ENCODE results near the gene GXYLT1.
"Not testable (repeated sequence)": the region's sequence is repeated elsewhere in the genome, so short reads cannot be mapped to it uniquely, and the experiment has no call there.

The GXYLT1 gene, protein sequence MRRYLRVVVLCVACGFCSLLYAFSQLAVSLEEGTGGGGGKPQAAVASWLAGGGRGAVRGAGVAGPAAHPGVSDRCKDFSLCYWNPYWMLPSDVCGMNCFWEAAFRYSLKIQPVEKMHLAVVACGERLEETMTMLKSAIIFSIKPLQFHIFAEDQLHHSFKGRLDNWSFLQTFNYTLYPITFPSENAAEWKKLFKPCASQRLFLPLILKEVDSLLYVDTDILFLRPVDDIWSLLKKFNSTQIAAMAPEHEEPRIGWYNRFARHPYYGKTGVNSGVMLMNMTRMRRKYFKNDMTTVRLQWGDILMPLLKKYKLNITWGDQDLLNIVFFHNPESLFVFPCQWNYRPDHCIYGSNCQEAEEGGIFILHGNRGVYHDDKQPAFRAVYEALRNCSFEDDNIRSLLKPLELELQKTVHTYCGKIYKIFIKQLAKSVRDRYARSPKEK

GRCh38 chr12:42144408-42145196, at the start of gene GXYLT1:
GXYLT1 (minus strand) TSS chr12:42144874; CDS start chr12:42144646, 228 bp downstream.
- Mint-ChIP-seq H3K36me3 (no peaks in the 10 kb centered on the region), H3K27me3 (no peaks in the 10 kb centered on the region), H3K27ac (peak within 1 kb of the TSS; percentile 93), H3K4me3 (peak within 1 kb of the TSS; percentile 94 to 95), H3K9me3 (no peaks in the 10 kb centered on the region), H3K4me1 (peaks cover 20 to 38% of the 10 kb centered on the region in 2 donors)
- DNase-seq (peak; percentile 87), ATAC-seq (replicated peaks) (peak; percentile 93 to 95)

- no peaks in the 10 kb centered on the region for H3K9me3 Mint-ChIP-seq
- no peaks in the 10 kb centered on the region for H3K27me3 Mint-ChIP-seq
- DNase-seq (no peak), ATAC-seq (replicated peaks) (no peak)
- H3K36me3 Mint-ChIP-seq, result peaks cover 14 to 19% of the 10 kb centered on the region in 2 donors
- no peak overlapping the region for H3K27ac Mint-ChIP-seq
- H3K4me1 Mint-ChIP-seq, result peaks cover 3 to 23% of the 10 kb centered on the region in 2 donors
- H3K4me3 Mint-ChIP-seq, result no peak overlapping the region
Observed at GRCh38 chr12:42192686-42193085, 48.0 kb upstream of the GXYLT1 start.

DNA sequence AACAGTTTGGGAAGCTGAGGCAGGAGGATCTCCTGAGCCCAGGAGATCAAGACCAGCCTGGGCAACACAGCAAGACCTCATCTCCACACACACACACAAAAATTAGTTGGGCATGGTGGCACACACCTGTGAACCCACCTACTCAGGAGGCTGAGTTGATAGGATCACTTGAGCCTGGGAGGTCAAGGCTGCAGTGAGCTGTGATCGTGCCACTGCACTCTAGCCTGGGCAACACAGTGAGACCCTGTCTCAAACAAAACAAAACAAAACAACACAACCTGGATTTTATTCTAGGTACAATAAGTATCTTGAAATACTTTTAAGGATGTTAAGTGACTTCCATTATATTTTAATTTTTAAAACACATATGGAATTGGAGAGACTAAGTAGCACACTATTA, 47.6 kb upstream of the GXYLT1 start:
- no peaks in the 10 kb centered on the region for H3K27me3 Mint-ChIP-seq
- DNase-seq (no peak), ATAC-seq (replicated peaks) (no peak)
- H3K9me3 Mint-ChIP-seq, result no peaks in the 10 kb centered on the region
- H3K4me1 Mint-ChIP-seq, result peaks cover 3 to 24% of the 10 kb centered on the region in 2 donors
- H3K27ac Mint-ChIP-seq, result no peak overlapping the region
- peaks cover 14 to 19% of the 10 kb centered on the region in 2 donors for H3K36me3 Mint-ChIP-seq
- H3K4me3 Mint-ChIP-seq, result no peak overlapping the region

DNA sequence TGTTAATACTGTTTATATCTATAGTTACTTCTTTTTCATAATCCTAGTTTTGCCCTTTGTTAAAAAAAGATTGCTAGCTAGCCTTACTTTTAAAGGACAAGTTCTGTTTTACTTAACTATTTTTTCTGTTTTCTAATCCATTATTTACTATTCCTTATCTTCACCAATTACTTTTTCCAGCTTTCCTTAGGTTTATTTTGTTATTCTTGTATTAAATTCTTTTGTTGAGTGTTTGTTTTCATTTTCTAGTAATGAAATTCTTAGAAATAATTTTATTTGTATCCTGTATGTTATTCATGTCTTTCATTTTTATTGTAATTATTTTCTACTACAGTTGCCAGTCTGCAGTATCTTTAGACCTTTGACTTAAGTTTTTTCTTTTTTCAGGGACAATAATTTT, 45.7 kb upstream of the GXYLT1 start:
- ATAC-seq (replicated peaks) (no peak), DNase-seq (no peak)
- peaks cover 4 to 25% of the 10 kb centered on the region in 2 donors for H3K4me1 Mint-ChIP-seq
- peaks cover 5 to 11% of the 10 kb centered on the region in 2 donors for H3K36me3 Mint-ChIP-seq
- H3K9me3 Mint-ChIP-seq, result no peaks in the 10 kb centered on the region
- no peak overlapping the region for H3K4me3 Mint-ChIP-seq
- no peaks in the 10 kb centered on the region for H3K27me3 Mint-ChIP-seq
- no peak overlapping the region for H3K27ac Mint-ChIP-seq

DNA sequence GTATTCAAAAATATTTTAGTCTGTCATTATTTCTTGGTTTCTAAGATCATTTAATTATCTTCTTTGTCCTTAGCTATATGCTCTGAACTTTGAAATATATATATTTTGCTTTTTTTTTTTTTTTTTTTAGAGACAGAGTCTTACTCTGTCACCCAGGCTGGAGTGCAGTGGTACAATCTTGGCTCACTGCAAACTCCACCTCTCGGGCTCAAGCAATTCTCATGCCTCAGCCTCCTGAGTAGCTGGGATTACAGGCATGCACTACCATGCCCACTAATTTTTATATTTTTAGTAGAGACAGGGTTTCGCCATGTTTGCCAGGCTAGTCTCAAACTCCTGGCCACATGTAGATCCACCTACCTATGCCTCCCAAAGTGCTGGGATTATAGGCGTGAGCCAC, 43.6 kb upstream of the GXYLT1 start:
- not testable (repeated sequence) for ATAC-seq (replicated peaks); H3K9me3 Mint-ChIP-seq; H3K4me3 Mint-ChIP-seq; H3K27ac Mint-ChIP-seq; DNase-seq; H3K27me3 Mint-ChIP-seq
- Mint-ChIP-seq H3K4me1 (peaks cover 9 to 26% of the 10 kb centered on the region in 2 donors), H3K36me3 (peaks cover 7 to 21% of the 10 kb centered on the region in 2 donors)

DNA sequence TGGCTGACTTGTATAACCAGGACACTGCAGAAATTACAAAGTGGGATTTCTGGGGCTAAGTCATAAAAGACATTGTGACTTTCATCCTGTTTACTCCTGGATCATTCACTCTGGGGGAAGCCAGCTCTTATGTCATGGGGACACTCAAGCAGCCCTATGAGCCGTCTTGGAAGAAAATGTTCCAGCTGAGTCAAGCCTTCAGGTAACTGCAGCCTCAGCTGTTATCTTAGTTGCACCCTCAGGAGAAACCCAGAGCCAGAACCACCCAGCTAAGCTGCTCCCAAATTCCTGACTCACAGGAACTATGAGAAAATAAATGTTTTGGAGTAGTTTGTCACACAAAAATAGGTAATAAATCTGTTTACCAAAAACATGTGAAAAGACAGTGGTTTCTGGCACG, 43.1 kb upstream of the GXYLT1 start:
- Mint-ChIP-seq H3K4me3 (no peak overlapping the region), H3K27me3 (no peaks in the 10 kb centered on the region), H3K9me3 (no peaks in the 10 kb centered on the region), H3K4me1 (peaks cover 14 to 31% of the 10 kb centered on the region in 2 donors), H3K36me3 (peaks cover 7 to 25% of the 10 kb centered on the region in 2 donors), H3K27ac (no peak overlapping the region)
- ATAC-seq (replicated peaks) (no peak), DNase-seq (no peak)

DNA sequence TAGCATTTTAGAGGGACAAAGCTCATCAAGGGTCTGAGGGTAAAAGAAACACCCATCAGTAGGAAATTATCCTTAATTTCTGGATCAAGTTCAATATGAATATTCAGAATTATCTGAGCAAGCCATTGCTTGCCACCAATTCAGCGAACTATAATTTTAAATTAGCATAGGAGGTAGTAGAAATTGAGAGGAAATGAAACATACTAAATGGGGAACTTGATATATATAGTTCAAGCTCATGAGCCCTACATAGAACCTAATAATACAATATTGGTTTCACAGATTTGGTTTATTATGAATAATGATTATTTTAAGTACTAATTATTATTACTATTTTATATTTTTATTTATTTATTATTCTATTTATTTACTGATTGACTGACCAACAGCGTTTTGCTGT, 42.1 kb upstream of the GXYLT1 start:
- Mint-ChIP-seq H3K27me3 (no peaks in the 10 kb centered on the region), H3K27ac (no peak overlapping the region), H3K4me3 (no peak overlapping the region), H3K4me1 (peaks cover 14 to 32% of the 10 kb centered on the region in 2 donors), H3K9me3 (no peaks in the 10 kb centered on the region), H3K36me3 (peaks cover 5 to 26% of the 10 kb centered on the region in 2 donors)
- DNase-seq (no peak), ATAC-seq (replicated peaks) (peak; percentile 89 to 93)

DNA sequence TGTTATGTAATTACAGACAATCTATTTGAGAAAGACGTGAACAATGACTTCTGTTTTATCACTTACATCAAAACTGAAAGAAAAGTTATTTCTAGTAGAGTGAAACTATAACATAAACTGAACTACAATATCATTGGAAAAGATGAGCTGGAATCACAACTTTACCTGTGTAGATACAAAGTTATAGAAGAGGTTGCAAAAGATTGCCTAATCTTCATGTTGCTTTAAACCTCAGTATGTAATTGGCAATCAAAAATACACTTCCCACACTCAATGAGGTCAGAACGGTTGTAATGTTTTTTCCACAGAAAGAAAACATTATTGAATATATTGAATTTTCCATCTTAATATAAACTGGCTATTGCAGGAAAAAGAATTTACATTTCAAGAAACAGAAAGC, 37.7 kb upstream of the GXYLT1 start:
- H3K27me3 Mint-ChIP-seq, result no peaks in the 10 kb centered on the region
- H3K27ac Mint-ChIP-seq, result no peak overlapping the region
- ATAC-seq (replicated peaks) (no peak), DNase-seq (no peak)
- H3K4me3 Mint-ChIP-seq, result no peak overlapping the region
- H3K4me1 Mint-ChIP-seq, result peaks cover 11 to 19% of the 10 kb centered on the region in 2 donors
- peaks cover 8 to 27% of the 10 kb centered on the region in 2 donors for H3K36me3 Mint-ChIP-seq
- H3K9me3 Mint-ChIP-seq, result no peaks in the 10 kb centered on the region

DNA sequence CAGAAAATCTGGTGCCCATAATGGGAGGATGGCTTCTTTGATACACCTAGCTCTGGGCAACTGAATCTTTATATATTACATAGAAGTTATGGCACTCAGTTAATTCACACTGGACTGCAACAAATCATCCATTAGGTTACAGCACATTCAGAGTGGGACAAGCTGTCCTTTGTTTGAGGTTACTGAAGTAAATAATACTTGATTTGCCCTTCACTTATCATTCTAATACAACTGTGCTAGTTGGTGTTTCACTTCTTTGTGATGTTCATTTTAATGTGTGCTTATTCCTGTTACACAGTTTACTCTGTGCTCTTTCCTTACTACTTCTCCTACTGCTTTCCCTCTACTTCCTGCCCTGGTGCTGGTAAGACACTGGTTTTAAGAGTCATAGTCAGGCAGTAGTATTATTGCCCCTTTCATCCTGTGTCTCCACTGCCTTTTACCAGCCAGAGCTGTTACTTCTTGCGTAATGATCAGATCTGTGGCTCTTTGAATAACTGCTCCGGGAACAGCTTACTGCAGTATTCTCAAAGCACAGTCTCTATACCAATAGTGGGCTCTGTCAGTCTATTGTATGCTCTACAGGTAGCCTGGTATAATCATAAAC, 36.4 kb upstream of the GXYLT1 start:
- H3K4me1 Mint-ChIP-seq, result peaks cover 13 to 14% of the 10 kb centered on the region in 2 donors
- ATAC-seq (replicated peaks) (no peak), DNase-seq (no peak)
- H3K27ac Mint-ChIP-seq, result peak overlapping the region; percentile 20
- H3K36me3 Mint-ChIP-seq, result peaks cover 16 to 39% of the 10 kb centered on the region in 2 donors
- H3K4me3 Mint-ChIP-seq, result no peak overlapping the region
- no peaks in the 10 kb centered on the region for H3K27me3 Mint-ChIP-seq
- H3K9me3 Mint-ChIP-seq, result peaks cover 2 to 5% of the 10 kb centered on the region in 2 donors

GRCh38 chr12:42178101-42178500, 33.4 kb upstream of the GXYLT1 start:
- H3K36me3 Mint-ChIP-seq, result peaks cover 20 to 35% of the 10 kb centered on the region in 2 donors
- H3K27me3 Mint-ChIP-seq, result no peaks in the 10 kb centered on the region
- H3K4me3 Mint-ChIP-seq, result no peak overlapping the region
- DNase-seq (no peak), ATAC-seq (replicated peaks) (no peak)
- H3K27ac Mint-ChIP-seq, result no peak overlapping the region
- peaks cover 18 to 19% of the 10 kb centered on the region in 2 donors for H3K4me1 Mint-ChIP-seq
- H3K9me3 Mint-ChIP-seq, result peaks cover 4 to 5% of the 10 kb centered on the region in 2 donors

GRCh38 chr12:42174978-42175377, 30.3 kb upstream of the GXYLT1 start:
- Mint-ChIP-seq H3K9me3 (peaks cover 4 to 5% of the 10 kb centered on the region in 2 donors), H3K27ac (no peak overlapping the region), H3K27me3 (no peaks in the 10 kb centered on the region), H3K4me3 (no peak overlapping the region), H3K36me3 (peaks cover 20 to 33% of the 10 kb centered on the region in 2 donors), H3K4me1 (peaks cover 18 to 20% of the 10 kb centered on the region in 2 donors)
- no peak for DNase-seq
- no peak for ATAC-seq (replicated peaks)

- H3K36me3 Mint-ChIP-seq, result peaks cover 20 to 34% of the 10 kb centered on the region in 2 donors
- no peak for DNase-seq
- no peak overlapping the region for H3K27ac Mint-ChIP-seq
Observed at GRCh38 chr12:42173961-42174521, 29.4 kb upstream of the GXYLT1 start.

DNA sequence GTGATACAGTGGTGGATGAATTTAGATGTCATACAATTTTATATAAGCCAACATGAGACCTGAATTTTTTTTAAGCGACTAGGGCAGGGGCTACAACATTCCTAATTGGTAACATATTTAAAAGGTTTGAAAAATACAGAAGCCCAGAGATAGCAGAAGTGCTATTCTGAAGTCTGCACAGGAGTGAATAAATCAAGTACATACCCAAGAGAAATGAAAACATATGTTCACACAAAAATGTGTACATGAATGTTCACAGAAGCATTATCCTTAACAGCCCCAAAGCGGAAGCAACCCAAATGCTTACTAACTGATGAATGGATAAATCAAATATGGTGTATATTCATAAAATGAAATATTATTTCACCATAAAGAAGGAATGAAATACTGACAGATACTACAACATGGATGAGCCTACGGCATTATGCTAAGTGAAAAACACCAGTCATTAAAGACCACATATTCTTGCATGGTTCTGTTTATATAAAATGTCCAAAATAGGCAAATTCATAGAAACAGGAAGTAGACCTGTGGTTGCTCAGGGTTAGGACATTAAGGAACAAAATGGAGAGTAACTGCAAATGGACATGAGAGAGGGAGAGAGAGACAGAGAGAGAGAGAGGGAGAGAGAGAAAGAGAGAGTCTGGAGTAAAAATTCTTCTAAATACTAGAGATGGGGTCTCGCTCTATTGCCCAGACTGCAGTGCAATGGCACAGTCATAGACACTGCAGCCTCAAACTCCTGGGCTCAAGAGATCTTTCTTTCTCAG, 28.0 kb upstream of the GXYLT1 start:
- Mint-ChIP-seq H3K4me3 (no peak overlapping the region), H3K27me3 (no peaks in the 10 kb centered on the region), H3K9me3 (peaks cover 4 to 5% of the 10 kb centered on the region in 2 donors), H3K4me1 (peaks cover 24 to 26% of the 10 kb centered on the region in 2 donors), H3K36me3 (peaks cover 19 to 35% of the 10 kb centered on the region in 2 donors), H3K27ac (no peak overlapping the region)
- ATAC-seq (replicated peaks) (peak in 1 of 2 donors; percentile 44), DNase-seq (no peak)

More at GRCh38 chr12:42173961-42174521, 29.4 kb upstream of the GXYLT1 start:
- Mint-ChIP-seq H3K9me3 (peaks cover 4 to 5% of the 10 kb centered on the region in 2 donors), H3K4me3 (no peak overlapping the region), H3K27me3 (no peaks in the 10 kb centered on the region), H3K4me1 (peaks cover 21 to 25% of the 10 kb centered on the region in 2 donors)
- ATAC-seq (replicated peaks), result no peak
